ENCODE data around the gene LIN9. TPM values are rescaled to one million over a fixed set of nuclear protein-coding genes. Genes with fewer than 3 reads are reported as not detected.

LIN9 gene
- total and polyA plus RNA-seq, 12 donors: 0.97 to 5.7 (median 2.1) TPM

- Histone ChIP-seq H3K36me3 (replicated peaks in 1 of 2) (no peaks in the 10 kb centered on the region), H3K4me3 (no peak overlapping the region), H3K27ac (no peak overlapping the region), H3K9me3 (replicated peaks in 1 of 3) (no peaks in the 10 kb centered on the region), H3K27me3 (no peaks in the 10 kb centered on the region), H3K4me1 (replicated peaks in 1 of 2) (no peaks in the 10 kb centered on the region)
- WGBS, 4 donors: 58 to 67% (median 63%) methylated on average over 8 of the region's 8 CpGs
- intact Hi-C loops (cut with DNase I): no loop called here
- no peak for DNase-seq
- TF ChIP-seq POLR2A (IDR thresholded peaks at IDR 0.05) (no peak), CTCF (IDR thresholded peaks at IDR 0.05) (no peak)
Observed at GRCh38 chr1:226337276-226337875, 28.4 kb upstream of the LIN9 start.

GRCh38 chr1:226335661-226336060 lies 26.7 kb upstream of the LIN9 start:
- H3K27me3 ChIP-seq: no peaks in the 10 kb centered on the region
- H3K4me1 ChIP-seq (replicated peaks in 1 of 2): no peaks in the 10 kb centered on the region
- TF ChIP-seq CTCF (IDR thresholded peaks at IDR 0.05) (no peak), POLR2A (IDR thresholded peaks at IDR 0.05) (no peak)
- H3K27ac ChIP-seq: no peak overlapping the region
- H3K36me3 ChIP-seq (replicated peaks in 1 of 2): no peaks in the 10 kb centered on the region
- intact Hi-C loops (cut with DNase I): no loop called here
- no peak for DNase-seq
- no peak overlapping the region for H3K4me3 ChIP-seq
- 57 to 66% (median 61%) methylated on average over 1 of the region's 1 CpG for WGBS, 4 donors
- no peaks in the 10 kb centered on the region for H3K9me3 ChIP-seq (replicated peaks in 1 of 3)

GRCh38 chr1:226332947-226333346 lies 24.0 kb upstream of the LIN9 start:
- Histone ChIP-seq H3K4me3 (no peak overlapping the region), H3K27me3 (no peaks in the 10 kb centered on the region), H3K9me3 (replicated peaks in 1 of 3) (no peaks in the 10 kb centered on the region), H3K36me3 (replicated peaks in 1 of 2) (no peaks in the 10 kb centered on the region), H3K4me1 (replicated peaks in 1 of 2) (no peaks in the 10 kb centered on the region), H3K27ac (no peak overlapping the region)
- TF ChIP-seq CTCF (IDR thresholded peaks at IDR 0.05) (no peak), POLR2A (IDR thresholded peaks at IDR 0.05) (no peak)
- 38 to 49% (median 42%) methylated on average over 2 of the region's 2 CpGs for WGBS, 4 donors
- no peak for DNase-seq
- intact Hi-C loops (cut with DNase I): loop anchor here (5.0 kb wide), 1 partner anchor 206 kb away; no protein-coding TSS in a partner anchor

- WGBS, 4 donors: 80 to 93% (median 85%) methylated on average over 3 of the region's 3 CpGs
Observed at GRCh38 chr1:226329237-226329636, 20.3 kb upstream of the LIN9 start.

More at GRCh38 chr1:226329237-226329636, 20.3 kb upstream of the LIN9 start:
- Histone ChIP-seq H3K4me1 (replicated peaks in 1 of 2) (no peaks in the 10 kb centered on the region), H3K36me3 (replicated peaks in 1 of 2) (no peaks in the 10 kb centered on the region), H3K9me3 (replicated peaks in 1 of 3) (no peaks in the 10 kb centered on the region), H3K4me3 (no peak overlapping the region), H3K27me3 (no peaks in the 10 kb centered on the region), H3K27ac (no peak overlapping the region)
- intact Hi-C loops (cut with DNase I): loop anchor here in 1 of 2 donors (10.0 kb wide), 1 partner anchor 124 kb away; no protein-coding TSS in a partner anchor
- no peak for TF ChIP-seq CTCF (IDR thresholded peaks at IDR 0.05)
- no peak for TF ChIP-seq POLR2A (IDR thresholded peaks at IDR 0.05)
- DNase-seq: no peak
